K562 (cell line): ENCODE results near the gene TMEM11. TPM values are rescaled to one million over a fixed set of nuclear protein-coding genes. Genes with fewer than 3 reads are reported as not detected.

ENCODE experiments used
- ARID3A ChIP-seq: IDR thresholded peaks from 2 replicates; pipeline ENCODE4 v1.6.1; 2012; ENCODE audit warnings: low read depth, low read length, improper control_type of control experiment, borderline replicate concordance
- CBFB ChIP-seq: sonication (generic); formaldehyde crosslinking; IDR thresholded peaks from 2 replicates; pipeline ENCODE4 v1.4.0; 2020; ENCODE audit warnings: mild to moderate bottlenecking, missing genetic modification reagents
- CBX8 ChIP-seq: fragments of 200-600 bp; sonication (generic); IDR thresholded peaks from 2 replicates; pipeline ENCODE4 v1.6.1; 2012; ENCODE audit warnings: borderline replicate concordance, mixed run types, low read depth, mild to moderate bottlenecking, moderate library complexity, mixed read lengths, low read length, control low read depth, inconsistent platforms; ENCODE audit not compliant: poor library complexity, severe bottlenecking; ENCODE audit errors: extremely low read depth
- CREB3 ChIP-seq: fragments of 450-650 bp; conservative IDR thresholded peaks from 2 replicates; pipeline ENCODE4 v1.6.1; 2016; ENCODE audit warnings: missing genetic modification characterization, low read depth, mild to moderate bottlenecking, missing compliant biosample characterization, moderate library complexity
- GABPA ChIP-seq: fragments of 200-800 bp; sonication (Bioruptor generic); conservative IDR thresholded peaks from 2 replicates; pipeline ENCODE4 v1.6.1; 2016; ENCODE audit warnings: low read depth, missing genetic modification characterization, missing compliant biosample characterization
- GABPB1 ChIP-seq: sonication (generic); formaldehyde crosslinking; IDR thresholded peaks from 2 replicates; pipeline ENCODE4 v1.8.0; 2022; ENCODE audit warnings: mild to moderate bottlenecking, missing genetic modification reagents
- HMGXB4 ChIP-seq: sonication (generic); formaldehyde crosslinking; IDR thresholded peaks from 2 replicates; pipeline ENCODE4 v1.8.1; 2023; ENCODE audit warnings: mild to moderate bottlenecking, missing genetic modification reagents
- LARP7 ChIP-seq: fragments of 450-650 bp; IDR thresholded peaks from 2 replicates; pipeline ENCODE4 v1.6.1; 2016
- OTX1 ChIP-seq: fragments of 450-650 bp; formaldehyde crosslinking; IDR thresholded peaks from 2 replicates; pipeline ENCODE4 v1.4.0; 2022; ENCODE audit warnings: mild to moderate bottlenecking
- POLR2A ChIP-seq: fragments of 450-650 bp; conservative IDR thresholded peaks from 2 replicates; pipeline ENCODE4 v1.6.1; 2016
- RBBP5 ChIP-seq: fragments of 200-600 bp; sonication (generic); IDR thresholded peaks from 2 replicates; pipeline ENCODE4 v1.6.1; 2012; ENCODE audit warnings: borderline replicate concordance, mild to moderate bottlenecking, low read length, control low read depth, inconsistent platforms; ENCODE audit not compliant: insufficient read depth, poor library complexity, severe bottlenecking
- SAP30 ChIP-seq: fragments of 200-600 bp; sonication (generic); IDR thresholded peaks from 2 replicates; pipeline ENCODE4 v1.6.1; 2012; ENCODE audit warnings: borderline replicate concordance, low read depth, mild to moderate bottlenecking, moderate library complexity, low read length, control low read depth, inconsistent platforms; ENCODE audit not compliant: insufficient read depth, poor library complexity, severe bottlenecking
- SMARCE1 ChIP-seq: fragments of 450-650 bp; IDR thresholded peaks from 2 replicates; pipeline ENCODE4 v1.7.1; 2016; ENCODE audit warnings: mild to moderate bottlenecking
- SRSF7 ChIP-seq: fragments of 200-400 bp; formaldehyde crosslinking; optimal IDR thresholded peaks from 2 replicates; pipeline ENCODE3; 2017; ENCODE audit warnings: mild to moderate bottlenecking, low read depth, low read length
- TAF1 ChIP-seq: IDR thresholded peaks from 2 replicates; pipeline ENCODE4 v1.6.1; 2011; ENCODE audit warnings: mild to moderate bottlenecking, low read length, moderate library complexity; ENCODE audit not compliant: insufficient read depth, control insufficient read depth, severe bottlenecking; ENCODE audit errors: extremely low read depth
- TCFL5 ChIP-seq: fragments of 250-450 bp; sonication (Bioruptor Pico); conservative IDR thresholded peaks from 2 replicates; pipeline ENCODE4 v1.6.1; 2021; ENCODE audit warnings: mild to moderate bottlenecking, moderate library complexity, matching md5 sums
- YY1 ChIP-seq, 3 experiments: IDR thresholded peaks; 2 replicates each; pipeline ENCODE4 v1.6.1; 2011; ENCODE audit warnings: low read length in 2 of 3, mild to moderate bottlenecking in 2 of 3, moderate library complexity in 2 of 3, borderline replicate concordance in 1 of 3, control low read depth in 1 of 3, low read depth in 1 of 3; ENCODE audit not compliant: insufficient read depth in 3 of 3, insufficient replicate concordance in 2 of 3, control insufficient read depth in 1 of 3, insufficient read length in 1 of 3; ENCODE audit errors: extremely low read depth in 1 of 3
- ZHX1 ChIP-seq: fragments of 150-350 bp; conservative IDR thresholded peaks from 2 replicates; pipeline ENCODE4 v1.6.1; 2014; ENCODE audit warnings: low read length
- ZNF586 ChIP-seq: fragments of 450-650 bp; formaldehyde crosslinking; conservative IDR thresholded peaks from 2 replicates; pipeline ENCODE4 v1.4.0; 2020; ENCODE audit warnings: mild to moderate bottlenecking, moderate library complexity
- polyA plus RNA-seq, 8 experiments: library from polyadenylated mRNA; depleted of rRNA in 4 of 8; stranded (reverse) in 5 of 8; unstranded in 3 of 8; fragments of >200 nt; fragmentation: Nextera tagmentation in 2 of 8; fragmentation: Illumina TruSeq in 1 of 8; extraction: Ambion mirVana in 2 of 8; extraction: Trizol in 1 of 8; gene quantifications; 2 replicates each; pipeline versions ENCODE4 v1.2.1 to v1.2.3, GENCODE V29; 2011 to 2014; ENCODE audit warnings: inconsistent platforms in 1 of 8, missing spikeins in 1 of 8
- total RNA-seq, 7 experiments: library from RNA; depleted of rRNA in 6 of 7; stranded (reverse); fragments of >200 nt in 6 of 7; fragmentation: Illumina TruSeq in 2 of 7; extraction: Trizol in 2 of 7; gene quantifications; 2 replicates each; pipeline versions ENCODE4 v1.2.1 to v1.2.3, GENCODE V29; 2011 to 2021; ENCODE audit warnings: low replicate concordance in 1 of 7

TMEM11 gene
- total and polyA plus RNA-seq, 9 of the 15 experiments (the other 6 are each of a cell fraction or from before 2014, with no cell fraction given) = 12.0 to 40.7 (median 30.0) TPM

- TF ChIP-seq HMGXB4 (CRISPR knock-in tag) = no peak
- peak; percentile 91 to 97 (median 94) for TF ChIP-seq YY1 (IDR thresholded peaks at IDR 0.05; ENCODE audit: borderline replicate concordance in 1 of 3, control insufficient read depth in 1 of 3, extremely low read depth in 1 of 3, insufficient read depth in 3 of 3, insufficient read length in 1 of 3, insufficient replicate concordance in 2 of 3, low read depth in 1 of 3, low read length in 2 of 3)
- no peak for TF ChIP-seq ARID3A
- no peak for TF ChIP-seq ZHX1
- peak; percentile 84 for TF ChIP-seq TAF1
- peak; percentile 79 for TF ChIP-seq RBBP5
- peak; percentile 81 for TF ChIP-seq GABPB1 (CRISPR knock-in tag)
- TF ChIP-seq CBX8 = no peak
- TF ChIP-seq LARP7 = no peak
- TF ChIP-seq POLR2A = peak; percentile 76
- TF ChIP-seq SRSF7 = no peak
- TF ChIP-seq GABPA (tag) = peak; percentile 74
- TF ChIP-seq SAP30 = no peak
- no peak for TF ChIP-seq SMARCE1
- no peak for TF ChIP-seq TCFL5 (CRISPR knock-in tag)
- no peak for TF ChIP-seq OTX1 (CRISPR knock-in tag)
- no peak for TF ChIP-seq ZNF586 (CRISPR knock-in tag)
- TF ChIP-seq CREB3 (tag) = peak; percentile 91
- TF ChIP-seq CBFB (CRISPR knock-in tag) = no peak
Observed at GRCh38 chr17:21214015-21214776, at the start of gene TMEM11 (continued).
